Skin epidermis (tissue), 12 donors: ENCODE results near the gene ATP6V1A.

Experiments used
- H3K27ac ChIP-seq, 21 experiments: fragments of 200-600 bp; sonication (generic) in 11 of 21; one replicate each; pipeline ENCODE4 v1.5.0; 2020; ENCODE audit warnings: mild to moderate bottlenecking in 3 of 21, inconsistent platforms in 2 of 21, moderate library complexity in 2 of 21
- H3K4me3 ChIP-seq, 7 experiments: fragments of 200-600 bp; sonication (generic) in 2 of 7; one replicate each; pipeline ENCODE4 v1.5.0; 2020; ENCODE audit warnings: inconsistent platforms in 2 of 7, mild to moderate bottlenecking in 2 of 7, moderate library complexity in 1 of 7

The ATP6V1A gene

GRCh38 chr3:113746548-113747282, at the start of gene ATP6V1A:
Gene ATP6V1A (plus strand): TSS chr3:113747035. CDS start chr3:113778754, 31,719 bp downstream.
- H3K4me3 ChIP-seq = peak within 1 kb of the TSS; percentile 61 to 95 (median 90)
- H3K27ac ChIP-seq = peak within 1 kb of the TSS; percentile 79 to 99 (median 97)

- H3K4me3 ChIP-seq = peak overlapping the region; percentile 51 to 100 (median 93)
- peak overlapping the region in 20 of 21 experiments; percentile 64 to 100 (median 98) for H3K27ac ChIP-seq
Observed at GRCh38 chr3:113697500-113698090, 49.2 kb upstream of the ATP6V1A start.

- peak overlapping the region in 7 of 21 experiments; percentile 16 to 100 (median 49) for H3K27ac ChIP-seq
- peak overlapping the region in 1 of 7 experiments; percentile 89 for H3K4me3 ChIP-seq
Observed at GRCh38 chr3:113698213-113698742, 48.6 kb upstream of the ATP6V1A start.

- H3K4me3 ChIP-seq = peak overlapping the region; percentile 2 to 33 (median 18)
- peak overlapping the region in 4 of 21 experiments; percentile 16 to 49 (median 32) for H3K27ac ChIP-seq
Observed at GRCh38 chr3:113698956-113699355, 47.9 kb upstream of the ATP6V1A start.

- no peak overlapping the region for H3K4me3 ChIP-seq
- H3K27ac ChIP-seq = no peak overlapping the region
Observed at GRCh38 chr3:113707835-113708234, 39.0 kb upstream of the ATP6V1A start.

GRCh38 chr3:113712129-113712528, 34.7 kb upstream of the ATP6V1A start:
- H3K27ac ChIP-seq = no peak overlapping the region
- H3K4me3 ChIP-seq = no peak overlapping the region

GRCh38 chr3:113714702-113715101, 32.1 kb upstream of the ATP6V1A start:
- Histone ChIP-seq H3K27ac (no peak overlapping the region), H3K4me3 (no peak overlapping the region)

GRCh38 chr3:113717308-113717707, 29.5 kb upstream of the ATP6V1A start:
- Histone ChIP-seq H3K4me3 (no peak overlapping the region), H3K27ac (no peak overlapping the region)

- H3K4me3 ChIP-seq = no peak overlapping the region
- H3K27ac ChIP-seq = no peak overlapping the region
Observed at GRCh38 chr3:113717818-113718217, 29.0 kb upstream of the ATP6V1A start.

GRCh38 chr3:113719294-113719693, 27.5 kb upstream of the ATP6V1A start:
- no peak overlapping the region for H3K4me3 ChIP-seq
- no peak overlapping the region for H3K27ac ChIP-seq

GRCh38 chr3:113719758-113720157, 27.1 kb upstream of the ATP6V1A start:
- no peak overlapping the region for H3K27ac ChIP-seq
- no peak overlapping the region for H3K4me3 ChIP-seq

GRCh38 chr3:113721636-113722035, 25.2 kb upstream of the ATP6V1A start:
- Histone ChIP-seq H3K4me3 (no peak overlapping the region), H3K27ac (no peak overlapping the region)

GRCh38 chr3:113728661-113729060, 18.2 kb upstream of the ATP6V1A start:
- no peak overlapping the region for H3K4me3 ChIP-seq

GRCh38 chr3:113730550-113730949, 16.3 kb upstream of the ATP6V1A start:
- H3K4me3 ChIP-seq = no peak overlapping the region
- no peak overlapping the region for H3K27ac ChIP-seq

More at GRCh38 chr3:113728661-113729060, 18.2 kb upstream of the ATP6V1A start:
- no peak overlapping the region for H3K27ac ChIP-seq

- Histone ChIP-seq H3K27ac (no peak overlapping the region), H3K4me3 (no peak overlapping the region)
Observed at GRCh38 chr3:113731694-113732093, 15.1 kb upstream of the ATP6V1A start.

- Histone ChIP-seq H3K4me3 (no peak overlapping the region), H3K27ac (peak overlapping the region in 4 of 21 experiments; percentile 2 to 67 (median 31))
Observed at GRCh38 chr3:113736548-113737089, 10.2 kb upstream of the ATP6V1A start.

GRCh38 chr3:113741086-113741485, 5.7 kb upstream of the ATP6V1A start:
- Histone ChIP-seq H3K27ac (peak overlapping the region in 3 of 21 experiments; percentile 9 to 97 (median 45)), H3K4me3 (no peak overlapping the region)

GRCh38 chr3:113741620-113742019, 5.2 kb upstream of the ATP6V1A start:
- Histone ChIP-seq H3K27ac (peak overlapping the region in 3 of 21 experiments; percentile 9 to 97 (median 45)), H3K4me3 (no peak overlapping the region)

- Histone ChIP-seq H3K4me3 (no peak overlapping the region), H3K27ac (peak overlapping the region in 4 of 21 experiments; percentile 23 to 97 (median 63))
Observed at GRCh38 chr3:113743006-113743630, 3.7 kb upstream of the ATP6V1A start.
